Peyer's patch (tissue), 4 donors: ENCODE data around the gene HOXD9.

Source experiments
- CTCF ChIP-seq, 6 experiments: fragments of 450-650 bp in 4 of 6; fragments of 200-600 bp in 2 of 6; sonication (generic) in 1 of 6; IDR thresholded peaks; one replicate each; pipeline ENCODE4 v1.5.1; 2017 to 2019; ENCODE audit warnings: antibody characterized with exemption in 6 of 6, mild to moderate bottlenecking in 3 of 6, moderate library complexity in 1 of 6
- POLR2A ChIP-seq, 2 donors: fragments of 450-650 bp; IDR thresholded peaks; one replicate each; pipeline ENCODE4 v1.5.1; 2017; ENCODE audit warnings: antibody characterized with exemption in 2 of 2, mild to moderate bottlenecking in 2 of 2, moderate library complexity in 2 of 2

GRCh38 chr2:176114120-176114929, 8.2 kb upstream of the HOXD9 start:
- no peak for TF ChIP-seq CTCF (IDR thresholded peaks at IDR 0.05)
- TF ChIP-seq POLR2A (IDR thresholded peaks at IDR 0.05), result no peak
